Prostate gland (tissue), 2 donors: ENCODE data around the gene PKP3. TPM values are rescaled to one million over a fixed set of nuclear protein-coding genes. Genes with fewer than 3 reads are reported as not detected.

Source experiments
- DNase-seq: peaks from one replicate; pipeline ENCODE4 v3.0.0-alpha.2; 2019; ENCODE audit warnings: low spot score
- H3K27ac ChIP-seq, 2 donors: fragments of 200-600 bp; sonication (generic); 2 replicates each; pipeline ENCODE4 v1.5.1; 2017 to 2019
- H3K27me3 ChIP-seq: fragments of 200-600 bp; sonication (generic); replicated peaks from 2 replicates; pipeline ENCODE4 v1.5.1; 2019; ENCODE audit not compliant: insufficient read depth
- H3K36me3 ChIP-seq, 2 donors: fragments of 200-600 bp; sonication (generic); 1 replicate in 1 of 2; 2 replicates in 1 of 2; pipeline versions ENCODE4 v1.5.1 to v1.8.1; 2017 to 2019
- H3K4me1 ChIP-seq: fragments of 200-600 bp; sonication (generic); replicated peaks from 2 replicates; pipeline ENCODE4 v1.5.1; 2019
- H3K4me3 ChIP-seq, 2 donors: fragments of 200-600 bp; sonication (generic); 2 replicates each; pipeline ENCODE4 v1.5.1; 2017 to 2019
- H3K9me3 ChIP-seq: fragments of 200-600 bp; sonication (generic); 2 replicates; pipeline ENCODE4 v1.5.1; 2017
- CTCF ChIP-seq, 4 experiments: fragments of 200-600 bp in 2 of 4; fragments of 450-650 bp in 2 of 4; sonication (generic) in 2 of 4; IDR thresholded peaks; 1 replicate in 3 of 4; 2 replicates in 1 of 4; pipeline ENCODE4 v1.5.1; 2016 to 2019; ENCODE audit warnings: antibody characterized with exemption in 4 of 4, mild to moderate bottlenecking in 2 of 4, moderate library complexity in 2 of 4
- POLR2A ChIP-seq: fragments of 450-650 bp; IDR thresholded peaks from one replicate; pipeline ENCODE4 v1.6.1; 2016; ENCODE audit warnings: antibody characterized with exemption, mild to moderate bottlenecking
- POLR2AphosphoS5 ChIP-seq: sonication (generic); formaldehyde crosslinking; IDR thresholded peaks from one replicate; pipeline ENCODE4 v1.6.1; 2017; ENCODE audit warnings: antibody characterized with exemption
- WGBS: methylation state at CpG from one replicate; pipeline ENCODE4 v1.1.5; 2018; 5-methylcytosine and 5-hydroxymethylcytosine counted together
- intact Hi-C: fragments of 100-400 bp; cut with DNase I; formaldehyde crosslinking; loops from one replicate; pipeline ENCODE4 v1.14.2; 2022
- total RNA-seq, 2 donors: library from RNA; depleted of rRNA; stranded (reverse); fragments of >200 nt; gene quantifications; one replicate each; pipeline ENCODE4 v1.1.0, GENCODE V29; 2016

PKP3 gene
- total RNA-seq, 2 donors from 2014 or later, result 58.6 to 88.4 TPM

- Histone ChIP-seq H3K27ac (peak overlapping the region; percentile 73 to 94), H3K4me3 (peak overlapping the region; percentile 95 to 96), H3K27me3 (no peaks in the 10 kb centered on the region), H3K9me3 (no peaks in the 10 kb centered on the region), H3K4me1 (peaks cover 6% of the 10 kb centered on the region), H3K36me3 (no peaks in the 10 kb centered on the region)
- TF ChIP-seq POLR2AphosphoS5 (peak; percentile 59), POLR2A (no peak), CTCF (IDR thresholded peaks at IDR 0.05) (peak in 2 of 4 experiments; percentile 31 to 48)
- DNase-seq, result peak; percentile 69
- intact Hi-C loops, result loop anchor here (5.0 kb wide), 2 partner anchors 66 to 144 kb away; partner anchors contain the start of gene IFITM2
- 3% methylated on average over 42 of the region's 46 CpGs for WGBS
These were observed 56.9 kb downstream of the PKP3 start for GRCh38 chr11:450809-451451.

DNA sequence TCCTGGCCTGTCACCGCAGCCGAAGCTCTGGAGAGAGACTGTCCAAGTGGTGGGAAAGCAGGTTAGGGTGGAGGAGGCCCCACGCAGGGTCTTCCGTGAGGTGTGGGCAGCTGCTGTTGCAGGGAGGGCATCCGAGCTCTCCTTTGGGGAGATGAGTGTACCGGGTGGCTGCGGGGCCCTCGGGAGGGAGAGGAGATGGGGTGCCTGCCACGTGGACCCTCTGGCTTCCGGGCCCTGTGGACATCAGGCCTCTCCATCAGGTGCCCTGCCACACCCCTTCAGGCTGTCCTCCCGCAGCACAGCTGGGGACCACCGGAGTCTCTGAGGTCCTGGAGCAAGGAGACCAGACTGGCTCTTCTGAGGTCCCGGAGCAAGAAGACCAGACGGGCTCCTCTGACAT lies 57.7 kb downstream of the PKP3 start:
- TF ChIP-seq CTCF (IDR thresholded peaks at IDR 0.05), result no peak
- no peak for TF ChIP-seq POLR2A
- TF ChIP-seq POLR2AphosphoS5, result no peak
- no peaks in the 10 kb centered on the region for H3K27me3 ChIP-seq
- intact Hi-C loops, result loop anchor here (5.0 kb wide), 2 partner anchors 66 to 144 kb away; partner anchors contain the start of gene IFITM2
- H3K4me3 ChIP-seq, result no peak overlapping the region
- no peaks in the 10 kb centered on the region for H3K36me3 ChIP-seq
- WGBS, result 82% methylated on average over 14 of the region's 14 CpGs
- H3K4me1 ChIP-seq, result peaks cover 6% of the 10 kb centered on the region
- DNase-seq, result no peak
- H3K27ac ChIP-seq, result no peak overlapping the region
- no peaks in the 10 kb centered on the region for H3K9me3 ChIP-seq

DNA sequence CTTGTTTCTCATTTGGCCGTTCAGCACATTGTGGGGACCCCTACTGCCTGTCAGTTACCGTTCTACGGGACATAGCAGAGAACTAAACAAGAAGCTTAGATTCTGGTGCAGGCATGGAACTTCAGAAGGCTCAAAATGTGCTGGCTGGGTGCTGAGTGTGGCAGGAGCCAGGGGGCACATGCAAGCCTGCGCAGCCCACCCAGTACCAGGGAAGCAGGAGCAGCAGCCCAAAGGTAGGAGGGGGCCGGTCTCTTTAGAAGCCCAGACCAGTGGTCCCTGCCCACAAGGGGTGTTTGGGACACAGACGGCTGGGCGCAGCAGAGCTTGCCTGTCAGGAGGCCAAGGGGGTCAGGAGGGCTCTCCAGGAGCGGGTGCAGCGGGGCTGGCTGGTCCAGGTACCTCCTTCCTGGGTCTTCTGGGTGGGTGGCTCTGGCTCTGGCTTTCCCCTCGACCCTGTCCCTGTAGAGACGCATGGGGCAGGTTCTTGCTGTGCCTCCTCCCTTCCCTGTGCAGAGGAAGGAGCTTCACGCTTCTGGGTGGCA lies 58.3 kb downstream of the PKP3 start:
- no peak for DNase-seq
- TF ChIP-seq CTCF (IDR thresholded peaks at IDR 0.05) (no peak), POLR2A (no peak), POLR2AphosphoS5 (no peak)
- Histone ChIP-seq H3K4me1 (peaks cover 6% of the 10 kb centered on the region), H3K9me3 (no peaks in the 10 kb centered on the region), H3K36me3 (no peaks in the 10 kb centered on the region), H3K4me3 (no peak overlapping the region), H3K27me3 (no peaks in the 10 kb centered on the region), H3K27ac (no peak overlapping the region)
- 85% methylated on average over 12 of the region's 12 CpGs for WGBS
- intact Hi-C loops, result loop anchor here (5.0 kb wide), 2 partner anchors 65 to 145 kb away; partner anchors contain the start of gene IFITM2

GRCh38 chr11:452916-453527 lies 59.0 kb downstream of the PKP3 start:
- intact Hi-C loops, result loop anchor here (5.0 kb wide), 2 partner anchors 64 to 146 kb away; partner anchors contain the start of gene IFITM2
- TF ChIP-seq POLR2A (no peak), CTCF (IDR thresholded peaks at IDR 0.05) (no peak), POLR2AphosphoS5 (no peak)
- Histone ChIP-seq H3K9me3 (no peaks in the 10 kb centered on the region), H3K36me3 (no peaks in the 10 kb centered on the region), H3K27ac (no peak overlapping the region), H3K4me3 (no peak overlapping the region), H3K27me3 (no peaks in the 10 kb centered on the region), H3K4me1 (peaks cover 6% of the 10 kb centered on the region)
- 89% methylated on average over 19 of the region's 19 CpGs for WGBS
- no peak for DNase-seq
